ENCODE results near the gene BIRC5.

DNA sequence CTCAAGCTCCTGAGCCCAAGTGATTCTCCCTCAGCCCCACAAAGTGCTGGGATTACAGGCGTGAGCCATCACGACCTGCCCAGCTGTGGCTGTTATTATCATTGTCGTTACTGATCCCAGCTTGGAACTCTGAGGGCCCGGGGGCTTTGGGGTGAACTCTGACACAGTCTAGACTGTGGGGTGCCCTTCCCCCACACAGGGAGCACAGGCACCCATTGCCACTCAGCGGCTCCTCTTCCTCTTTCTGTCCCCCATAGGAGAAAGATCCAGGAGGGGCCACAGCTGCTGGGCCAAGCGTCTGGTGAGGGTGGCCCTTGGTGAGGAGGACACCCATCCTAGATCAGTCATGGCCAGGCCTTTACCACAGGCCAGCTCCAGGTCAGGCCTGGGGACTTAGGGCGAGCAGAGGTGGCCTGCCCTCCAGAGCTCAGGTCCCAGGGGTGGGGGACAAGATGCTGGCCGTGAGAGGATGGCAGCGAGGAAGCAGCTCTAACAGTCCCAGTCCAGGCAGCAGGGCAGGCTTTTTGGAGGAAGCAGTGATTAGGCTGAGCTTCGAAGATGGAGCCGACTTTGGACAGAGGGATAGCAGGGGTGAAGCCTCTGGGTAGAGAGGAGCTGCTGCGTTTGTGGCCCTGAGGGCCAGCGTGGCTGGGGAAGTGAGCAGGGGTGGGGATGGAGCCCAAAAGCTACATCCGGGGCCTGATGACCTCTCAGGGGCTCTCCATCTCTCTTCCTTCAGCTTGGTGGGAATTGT is 42.1 kb downstream of the BIRC5 start:
- TF ChIP-seq, protein P1, sequence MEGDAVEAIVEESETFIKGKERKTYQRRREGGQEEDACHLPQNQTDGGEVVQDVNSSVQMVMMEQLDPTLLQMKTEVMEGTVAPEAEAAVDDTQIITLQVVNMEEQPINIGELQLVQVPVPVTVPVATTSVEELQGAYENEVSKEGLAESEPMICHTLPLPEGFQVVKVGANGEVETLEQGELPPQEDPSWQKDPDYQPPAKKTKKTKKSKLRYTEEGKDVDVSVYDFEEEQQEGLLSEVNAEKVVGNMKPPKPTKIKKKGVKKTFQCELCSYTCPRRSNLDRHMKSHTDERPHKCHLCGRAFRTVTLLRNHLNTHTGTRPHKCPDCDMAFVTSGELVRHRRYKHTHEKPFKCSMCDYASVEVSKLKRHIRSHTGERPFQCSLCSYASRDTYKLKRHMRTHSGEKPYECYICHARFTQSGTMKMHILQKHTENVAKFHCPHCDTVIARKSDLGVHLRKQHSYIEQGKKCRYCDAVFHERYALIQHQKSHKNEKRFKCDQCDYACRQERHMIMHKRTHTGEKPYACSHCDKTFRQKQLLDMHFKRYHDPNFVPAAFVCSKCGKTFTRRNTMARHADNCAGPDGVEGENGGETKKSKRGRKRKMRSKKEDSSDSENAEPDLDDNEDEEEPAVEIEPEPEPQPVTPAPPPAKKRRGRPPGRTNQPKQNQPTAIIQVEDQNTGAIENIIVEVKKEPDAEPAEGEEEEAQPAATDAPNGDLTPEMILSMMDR (IDR thresholded peaks at IDR 0.05): no peak
- no peak for TF ChIP-seq POLR2A (IDR thresholded peaks at IDR 0.05)
